ENCODE results near the gene CENATAC. TPM values are rescaled to one million over a fixed set of nuclear protein-coding genes. Genes with fewer than 3 reads are reported as not detected.
"Not testable (repeated sequence)": the region's sequence is repeated elsewhere in the genome, so short reads cannot be mapped to it uniquely, and the experiment has no call there.

CENATAC gene
- total and polyA plus RNA-seq, 8 donors = 34.5 to 53.0 (median 41.5) TPM

DNA sequence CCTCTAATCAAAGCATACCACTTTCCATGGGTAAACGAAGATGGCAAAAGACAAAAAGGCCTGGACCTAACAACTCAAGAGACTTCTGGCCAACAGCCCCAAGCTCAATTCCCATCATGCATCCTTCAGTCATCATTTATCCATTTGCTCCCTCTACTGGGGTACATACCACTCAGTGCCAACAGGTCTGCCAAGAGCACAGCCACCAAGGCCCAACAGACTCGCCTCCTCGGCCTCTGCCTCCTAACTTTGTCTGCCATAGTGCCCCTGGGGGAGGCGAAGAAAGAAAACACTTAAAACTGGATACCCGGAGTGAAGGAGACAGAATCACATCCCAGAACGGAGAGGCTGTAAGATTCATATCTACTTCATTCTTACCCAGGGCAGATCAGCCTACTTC is 58.0 kb downstream of the CENATAC start:
- Histone ChIP-seq H3K9me3 (no peaks in the 10 kb centered on the region), H3K27me3 (no peaks in the 10 kb centered on the region), H3K4me3 (peak overlapping the region; percentile 84 to 97), H3K36me3 (peaks cover 0 to 46% of the 10 kb centered on the region in 2 donors), H3K4me1 (peaks cover 20 to 34% of the 10 kb centered on the region in 2 donors), H3K27ac (no peak overlapping the region)
- no peak for ATAC-seq
- TF ChIP-seq, protein P1, sequence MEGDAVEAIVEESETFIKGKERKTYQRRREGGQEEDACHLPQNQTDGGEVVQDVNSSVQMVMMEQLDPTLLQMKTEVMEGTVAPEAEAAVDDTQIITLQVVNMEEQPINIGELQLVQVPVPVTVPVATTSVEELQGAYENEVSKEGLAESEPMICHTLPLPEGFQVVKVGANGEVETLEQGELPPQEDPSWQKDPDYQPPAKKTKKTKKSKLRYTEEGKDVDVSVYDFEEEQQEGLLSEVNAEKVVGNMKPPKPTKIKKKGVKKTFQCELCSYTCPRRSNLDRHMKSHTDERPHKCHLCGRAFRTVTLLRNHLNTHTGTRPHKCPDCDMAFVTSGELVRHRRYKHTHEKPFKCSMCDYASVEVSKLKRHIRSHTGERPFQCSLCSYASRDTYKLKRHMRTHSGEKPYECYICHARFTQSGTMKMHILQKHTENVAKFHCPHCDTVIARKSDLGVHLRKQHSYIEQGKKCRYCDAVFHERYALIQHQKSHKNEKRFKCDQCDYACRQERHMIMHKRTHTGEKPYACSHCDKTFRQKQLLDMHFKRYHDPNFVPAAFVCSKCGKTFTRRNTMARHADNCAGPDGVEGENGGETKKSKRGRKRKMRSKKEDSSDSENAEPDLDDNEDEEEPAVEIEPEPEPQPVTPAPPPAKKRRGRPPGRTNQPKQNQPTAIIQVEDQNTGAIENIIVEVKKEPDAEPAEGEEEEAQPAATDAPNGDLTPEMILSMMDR (IDR thresholded peaks at IDR 0.05) = no peak
- no peak for DNase-seq
- intact Hi-C loops (cut with DNase I) = no loop called here

DNA sequence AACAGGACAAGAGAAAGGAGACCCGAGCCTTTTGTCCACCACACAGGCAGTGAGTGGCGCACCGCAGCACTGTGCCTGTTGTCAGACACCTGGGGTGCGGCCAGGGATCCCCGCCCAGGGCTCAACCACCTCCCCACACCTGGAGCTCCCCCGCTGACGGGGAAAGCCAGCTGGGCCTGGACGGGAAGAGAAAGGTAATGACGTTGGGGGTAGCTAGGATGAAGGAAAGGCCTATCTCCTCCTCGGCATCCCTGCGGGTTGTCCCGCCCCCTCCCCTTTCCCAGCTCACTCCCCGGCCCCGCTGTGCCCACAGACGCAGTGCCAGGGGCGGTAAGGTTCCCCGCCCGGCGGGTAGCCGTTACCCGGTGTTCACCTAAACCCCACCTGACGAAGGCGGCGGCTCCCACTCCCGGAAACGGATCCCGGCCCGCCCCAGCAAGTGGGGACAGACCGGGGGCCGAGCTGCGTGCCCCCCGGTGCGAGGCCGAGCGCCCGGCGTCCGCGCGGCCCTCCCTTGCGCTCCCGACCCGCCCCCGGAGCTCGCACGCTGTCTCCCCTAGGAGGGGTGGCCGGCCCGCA is 58.6 kb downstream of the CENATAC start:
- Histone ChIP-seq H3K36me3 (peaks cover 0 to 39% of the 10 kb centered on the region in 2 donors), H3K27ac (peak overlapping the region; percentile 65 to 87), H3K4me3 (peak overlapping the region; percentile 84 to 97), H3K27me3 (no peaks in the 10 kb centered on the region), H3K4me1 (peaks cover 20 to 34% of the 10 kb centered on the region in 2 donors), H3K9me3 (no peaks in the 10 kb centered on the region)
- TF ChIP-seq, protein P1 (IDR thresholded peaks at IDR 0.05) = no peak
- intact Hi-C loops (cut with DNase I) = no loop called here
- DNase-seq (peak in 2 of 4 donors; percentile 51 to 86), ATAC-seq (peak; percentile 16)

DNA sequence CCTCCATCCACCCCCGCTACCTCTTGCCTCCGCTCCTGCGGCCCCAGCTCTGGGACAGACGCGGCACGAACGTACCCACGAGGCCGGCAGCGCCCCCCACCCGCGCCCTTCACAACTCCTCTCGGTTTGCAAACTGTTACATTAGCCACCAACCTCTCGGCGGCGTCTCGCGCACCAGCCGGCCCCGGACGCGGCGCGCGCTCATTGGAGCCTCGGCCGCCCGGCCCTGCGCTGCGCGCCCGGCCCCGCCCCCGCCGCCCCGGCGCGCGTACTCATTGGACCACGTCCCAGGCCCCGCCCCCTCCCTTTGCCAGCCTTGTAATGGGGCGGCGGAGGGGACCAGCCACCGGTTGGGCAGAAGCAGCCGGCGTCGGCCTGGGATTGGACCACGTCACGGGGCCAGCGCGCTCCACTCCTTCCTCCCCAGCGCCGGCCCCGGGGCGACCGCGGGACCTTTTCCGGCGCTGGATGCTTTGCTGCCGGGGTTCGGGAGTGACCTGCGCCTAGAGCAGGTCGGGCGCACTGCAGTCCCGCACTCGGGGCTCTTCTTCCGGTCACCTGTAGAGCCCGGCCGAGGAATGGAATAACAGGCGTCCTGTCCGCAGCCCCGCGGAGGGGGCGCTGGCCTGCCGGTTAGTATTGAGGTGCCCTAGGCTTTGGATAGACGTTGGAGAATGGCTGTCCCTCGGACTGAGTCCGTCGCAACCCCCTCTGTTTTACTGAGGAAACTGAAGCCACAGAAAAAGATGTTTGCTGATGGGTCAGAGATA is 59.2 kb downstream of the CENATAC start, which contains the start of gene HYOU1:
Gene HYOU1, minus strand, starts transcription at position 206 of the 770 bp plus-strand sequence. CDS start 1,045 bp downstream, outside the sequence.
- Histone ChIP-seq H3K27me3 (no peaks in the 10 kb centered on the region), H3K4me3 (peak within 1 kb of the TSS; percentile 84 to 97), H3K36me3 (peaks cover 0 to 33% of the 10 kb centered on the region in 2 donors), H3K27ac (peak within 1 kb of the TSS; percentile 65 to 87), H3K4me1 (peaks cover 20 to 34% of the 10 kb centered on the region in 2 donors), H3K9me3 (no peaks in the 10 kb centered on the region)
- intact Hi-C loops (cut with DNase I) = no loop called here
- DNase-seq (peak; percentile 94 to 99 (median 97)), ATAC-seq (peak; percentile 97)
- TF ChIP-seq, protein P1 (IDR thresholded peaks at IDR 0.05) = no peak

DNA sequence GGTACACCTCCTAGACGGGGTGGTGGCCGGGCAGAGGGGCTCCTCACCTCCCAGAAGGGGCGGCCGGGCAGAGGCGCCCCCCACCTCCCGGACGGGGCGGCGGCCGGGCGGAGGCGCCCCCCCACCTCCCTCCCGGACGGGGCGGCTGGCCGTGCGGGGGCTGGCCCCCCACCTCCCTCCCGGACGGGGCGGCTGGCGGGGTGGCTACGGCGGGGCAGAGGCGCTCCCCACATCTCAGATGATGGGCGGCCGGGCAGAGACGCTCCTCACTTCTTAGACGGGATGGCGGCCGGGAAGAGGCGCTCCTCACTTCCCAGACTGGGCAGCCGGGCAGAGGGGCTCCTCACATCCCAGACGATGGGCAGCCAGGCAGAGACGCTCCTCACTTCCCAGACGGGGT is 61.2 kb downstream of the CENATAC start:
- intact Hi-C loops (cut with DNase I); H3K27me3 ChIP-seq; ATAC-seq; DNase-seq; H3K9me3 ChIP-seq; H3K27ac ChIP-seq; H3K4me3 ChIP-seq: not testable (repeated sequence)
- H3K36me3 ChIP-seq = peaks cover 0 to 13% of the 10 kb centered on the region in 2 donors
- H3K4me1 ChIP-seq = peaks cover 24 to 34% of the 10 kb centered on the region in 2 donors

DNA sequence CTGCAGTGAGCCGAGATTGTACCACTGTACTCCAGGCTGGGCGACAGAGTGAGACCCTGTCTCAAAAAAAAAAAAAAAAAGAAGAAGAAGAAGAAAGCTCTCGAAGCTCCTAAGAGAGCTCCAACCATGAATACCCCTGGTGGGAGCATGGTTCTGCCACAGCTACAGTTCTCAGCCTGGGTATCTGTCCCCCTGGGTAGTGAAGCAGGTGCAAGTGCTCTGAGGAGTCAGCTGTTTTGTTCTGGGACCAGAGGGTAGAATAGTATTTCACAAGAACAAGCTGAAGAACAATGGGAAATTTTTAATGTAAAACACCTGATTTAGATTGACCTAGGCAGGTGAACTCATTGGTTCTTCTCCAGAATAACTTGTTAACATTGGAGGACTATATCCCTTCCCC is 63.3 kb downstream of the CENATAC start:
- TF ChIP-seq, protein P1 (IDR thresholded peaks at IDR 0.05) = no peak
- intact Hi-C loops (cut with DNase I) = no loop called here
- no peak for ATAC-seq

More for the DNA sequence above, 63.3 kb downstream of the CENATAC start:
- Histone ChIP-seq H3K27me3 (no peaks in the 10 kb centered on the region), H3K27ac (no peak overlapping the region), H3K4me3 (no peak overlapping the region), H3K4me1 (peaks cover 14 to 24% of the 10 kb centered on the region in 2 donors), H3K36me3 (no peaks in the 10 kb centered on the region), H3K9me3 (no peaks in the 10 kb centered on the region)
- DNase-seq = no peak
